HEK293T (cell line): ENCODE results near the gene CD207.

Experiments used
- CTCF ChIA-PET: fragments of 350-600 bp; formaldehyde crosslinking; extraction: SDS; loops from one replicate; lab custom pipeline; 2021; ENCODE audit warnings: antibody characterized with exemption, inconsistent platforms; lab: Yijun Ruan, JAX
- POLR2A ChIA-PET: fragments of 350-600 bp; formaldehyde crosslinking; extraction: SDS; loops from one replicate; lab custom pipeline; 2020; ENCODE audit warnings: antibody characterized with exemption, inconsistent platforms; lab: Yijun Ruan, JAX
- DNase-seq: peaks from one replicate; pipeline ENCODE4 v3.0.0; 2012; ENCODE audit warnings: mixed read lengths; ENCODE audit errors: extremely low spot score
- ARNT ChIP-seq: fragments of 450-650 bp; IDR thresholded peaks from 2 replicates; pipeline ENCODE4 v1.6.1; 2017; ENCODE audit warnings: mild to moderate bottlenecking
- BHLHE40 ChIP-seq: fragments of 450-650 bp; IDR thresholded peaks from 2 replicates; pipeline ENCODE4 v1.6.1; 2016; ENCODE audit warnings: mild to moderate bottlenecking, moderate library complexity, borderline replicate concordance
- CTBP1 ChIP-seq: fragments of 450-650 bp; IDR thresholded peaks from 2 replicates; pipeline ENCODE4 v1.6.1; 2016; ENCODE audit warnings: borderline replicate concordance
- ELF4 ChIP-seq: fragments of 450-650 bp; IDR thresholded peaks from 2 replicates; pipeline ENCODE4 v1.6.1; 2017; ENCODE audit warnings: antibody characterized with exemption
- FOXA1 ChIP-seq: fragments of 450-650 bp; IDR thresholded peaks from 2 replicates; pipeline ENCODE4 v1.6.1; 2016; ENCODE audit warnings: mild to moderate bottlenecking
- FOXK2 ChIP-seq: fragments of 450-650 bp; IDR thresholded peaks from 2 replicates; pipeline ENCODE4 v1.6.1; 2016; ENCODE audit warnings: mild to moderate bottlenecking
- FOXM1 ChIP-seq: fragments of 450-650 bp; IDR thresholded peaks from 2 replicates; pipeline ENCODE4 v1.6.1; 2017; ENCODE audit warnings: mild to moderate bottlenecking, borderline replicate concordance
- HDGF ChIP-seq: fragments of 450-650 bp; IDR thresholded peaks from 2 replicates; pipeline ENCODE4 v1.6.1; 2017; ENCODE audit warnings: antibody characterized with exemption, borderline replicate concordance
- L3MBTL2 ChIP-seq: fragments of 450-650 bp; conservative IDR thresholded peaks from 2 replicates; pipeline ENCODE4 v1.6.1; 2016; ENCODE audit warnings: mild to moderate bottlenecking
- LEF1 ChIP-seq: fragments of 450-650 bp; IDR thresholded peaks from 2 replicates; pipeline ENCODE4 v1.6.1; 2017; ENCODE audit warnings: mild to moderate bottlenecking, borderline replicate concordance
- NFRKB ChIP-seq: fragments of 450-650 bp; IDR thresholded peaks from 2 replicates; pipeline ENCODE4 v1.6.1; 2016; ENCODE audit warnings: mild to moderate bottlenecking, moderate library complexity
- PKNOX1 ChIP-seq: fragments of 450-650 bp; IDR thresholded peaks from 2 replicates; pipeline ENCODE4 v1.6.1; 2016
- SP1 ChIP-seq: fragments of 450-650 bp; IDR thresholded peaks from 2 replicates; pipeline ENCODE4 v1.6.1; 2017
- SUZ12 ChIP-seq: fragments of 450-650 bp; IDR thresholded peaks from 2 replicates; pipeline ENCODE4 v1.6.1; 2016; ENCODE audit warnings: mild to moderate bottlenecking
- TARDBP ChIP-seq: fragments of 450-650 bp; IDR thresholded peaks from 2 replicates; pipeline ENCODE4 v1.6.1; 2016
- ZNF384 ChIP-seq: fragments of 450-650 bp; IDR thresholded peaks from 2 replicates; pipeline ENCODE4 v1.6.1; 2016

Gene CD207

DNA sequence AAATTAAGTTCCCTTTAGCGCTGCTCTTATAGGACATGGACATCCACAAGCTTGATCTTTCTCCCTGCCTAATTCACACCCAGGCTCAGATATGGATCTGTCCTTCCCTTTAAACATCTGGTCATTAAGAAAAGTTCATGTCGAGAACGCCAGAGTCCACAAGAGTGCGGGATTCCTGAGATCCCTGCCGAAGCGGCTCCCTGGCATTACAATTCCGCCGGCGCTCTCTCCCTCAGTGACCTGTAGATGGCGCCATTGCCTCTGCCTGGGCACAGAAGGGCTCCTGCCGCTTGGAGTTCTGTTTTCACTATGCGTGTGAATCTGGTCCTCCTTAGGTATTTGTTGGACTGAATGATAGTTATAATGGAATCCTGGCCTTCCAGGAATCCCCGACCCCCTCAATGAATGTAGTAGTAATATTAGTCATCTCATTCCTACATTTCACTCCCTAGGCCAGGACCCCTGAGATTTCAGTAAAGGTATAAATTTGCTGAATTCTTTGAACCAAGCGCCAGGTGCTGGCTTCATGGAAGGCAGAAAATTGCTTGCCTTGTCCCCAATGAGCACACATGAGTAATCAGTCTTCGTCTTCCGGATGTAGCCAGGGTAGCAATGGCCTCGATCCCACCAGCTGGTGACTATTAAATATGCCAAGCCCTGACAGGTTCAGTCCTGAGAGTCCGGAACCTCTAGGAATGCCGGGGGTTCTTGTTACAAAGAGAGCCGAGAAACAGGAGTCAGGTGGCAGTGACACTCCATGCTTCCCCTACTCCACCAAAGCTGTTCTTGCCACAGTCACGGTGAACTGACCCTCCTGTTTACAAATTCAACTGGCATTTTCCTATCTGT lies 26.4 kb upstream of the CD207 start:
- TF ChIP-seq ELF4 (no peak), ZNF384 (no peak), SUZ12 (no peak), FOXA1 (no peak), L3MBTL2 (no peak), NFRKB (no peak), LEF1 (no peak), TARDBP (no peak), CTBP1 (no peak), BHLHE40 (no peak), FOXK2 (no peak), SP1 (no peak), HDGF (no peak), ARNT (no peak), PKNOX1 (no peak), FOXM1 (no peak)
- peak; percentile 92 for DNase-seq
- CTCF ChIA-PET = interaction anchor here (0.6 to 1.4 kb wide), 4 partner anchors 9 to 808 kb away, joined by 3 to 4 read pairs (median 3); no protein-coding TSS in a partner anchor
- POLR2A ChIA-PET = no interaction called here

- TF ChIP-seq ARNT (no peak), L3MBTL2 (no peak), ZNF384 (no peak)
- DNase-seq = no peak
- ChIA-PET POLR2A (no interaction called here), CTCF (no interaction called here)
Measured at GRCh38 chr2:70855667-70856066, 20.1 kb upstream of the CD207 start.

- CTCF ChIA-PET = no interaction called here
- POLR2A ChIA-PET = no interaction called here
- TF ChIP-seq L3MBTL2 (no peak), HDGF (no peak), CTBP1 (no peak), ZNF384 (no peak), SP1 (no peak), FOXM1 (no peak), ARNT (no peak), SUZ12 (no peak), PKNOX1 (no peak), BHLHE40 (no peak), NFRKB (no peak), LEF1 (no peak), FOXA1 (no peak), FOXK2 (no peak), ELF4 (no peak), TARDBP (no peak)
- no peak for DNase-seq
Measured at GRCh38 chr2:70854411-70854810, 18.8 kb upstream of the CD207 start.

- CTCF ChIA-PET = interaction anchor here (0.9 kb wide), 2 partner anchors 9 to 64 kb away, joined by 3 read pairs; no protein-coding TSS in a partner anchor
- TF ChIP-seq LEF1 (no peak), ZNF384 (no peak), FOXA1 (no peak), SUZ12 (no peak), CTBP1 (no peak), FOXK2 (no peak), TARDBP (no peak), PKNOX1 (no peak), SP1 (no peak), HDGF (no peak), FOXM1 (no peak), ELF4 (no peak), BHLHE40 (no peak), NFRKB (no peak), L3MBTL2 (no peak), ARNT (no peak)
- POLR2A ChIA-PET = no interaction called here
- no peak for DNase-seq
Measured at GRCh38 chr2:70852824-70853223, 17.2 kb upstream of the CD207 start.

DNA sequence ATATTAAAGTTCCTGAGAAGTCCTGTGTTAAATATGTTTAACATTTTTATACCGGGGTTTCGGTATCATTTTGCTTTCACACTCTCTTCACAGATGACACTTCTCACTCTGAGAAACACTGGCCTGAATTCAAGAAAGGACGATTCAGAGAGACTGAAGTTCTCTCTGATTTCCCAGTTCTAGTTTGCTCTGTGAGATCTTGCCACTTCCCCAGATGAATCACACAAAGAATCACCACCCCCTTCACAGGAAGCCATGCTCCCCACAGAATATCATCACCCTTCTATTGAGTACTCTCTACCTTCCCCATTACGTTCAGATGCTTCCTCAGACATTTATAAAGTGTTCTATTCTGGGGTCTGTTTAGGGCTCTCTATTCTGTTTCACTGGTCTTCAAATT lies 16.1 kb upstream of the CD207 start:
- no peak for TF ChIP-seq ARNT
- TF ChIP-seq FOXK2 = no peak
- no peak for TF ChIP-seq TARDBP
- no peak for TF ChIP-seq FOXA1
- no peak for TF ChIP-seq L3MBTL2
- TF ChIP-seq LEF1 = no peak
- TF ChIP-seq ELF4 = no peak
- no peak for TF ChIP-seq FOXM1
- TF ChIP-seq ZNF384 = no peak
- TF ChIP-seq BHLHE40 = no peak
- no peak for TF ChIP-seq PKNOX1
- TF ChIP-seq SUZ12 = no peak
- no peak for TF ChIP-seq HDGF
- no peak for TF ChIP-seq SP1
- TF ChIP-seq NFRKB = no peak
- TF ChIP-seq CTBP1 = no peak
- ChIA-PET CTCF (interaction anchor here (0.9 kb wide), 1 partner anchor 63 kb away, joined by 3 read pairs; no protein-coding TSS in a partner anchor), POLR2A (no interaction called here)
- no peak for DNase-seq
